Stimulated activated naive CD4-positive, alpha-beta T cell (primary cell): ENCODE results near the gene SH3TC1.

Experiments used
- DNase-seq, 6 experiments: peaks; one replicate each; lab custom pipeline; 2025; lab: John Stamatoyannopoulos, UW

The SH3TC1 gene

GRCh38 chr4:8228319-8229250 lies 29.5 kb downstream of the SH3TC1 start:
- DNase-seq, result peak; percentile 47 to 83 (median 62)

GRCh38 chr4:8229331-8229975 lies 30.4 kb downstream of the SH3TC1 start:
- DNase-seq, result no peak

- no peak for DNase-seq
Measured at GRCh38 chr4:8230033-8230432, 30.9 kb downstream of the SH3TC1 start.

- DNase-seq, result no peak
Measured at GRCh38 chr4:8230891-8231290, 31.8 kb downstream of the SH3TC1 start.

- no peak for DNase-seq
Measured at GRCh38 chr4:8231551-8232049, 32.5 kb downstream of the SH3TC1 start.

- DNase-seq, result no peak
Measured at GRCh38 chr4:8232748-8233147, 33.7 kb downstream of the SH3TC1 start.

GRCh38 chr4:8233672-8234484 lies 34.8 kb downstream of the SH3TC1 start:
- no peak for DNase-seq

- no peak for DNase-seq
Measured at GRCh38 chr4:8234715-8235114, 35.6 kb downstream of the SH3TC1 start.

- no peak for DNase-seq
Measured at GRCh38 chr4:8235224-8235623, 36.1 kb downstream of the SH3TC1 start.

- no peak for DNase-seq
Measured at GRCh38 chr4:8235686-8236085, 36.6 kb downstream of the SH3TC1 start.

GRCh38 chr4:8236106-8236919 lies 37.2 kb downstream of the SH3TC1 start:
- DNase-seq, result no peak

GRCh38 chr4:8236920-8237195 lies 37.8 kb downstream of the SH3TC1 start:
- no peak for DNase-seq

GRCh38 chr4:8237256-8237989 lies 38.3 kb downstream of the SH3TC1 start:
- DNase-seq, result no peak

- DNase-seq, result no peak
Measured at GRCh38 chr4:8238036-8238511, 39.0 kb downstream of the SH3TC1 start.

GRCh38 chr4:8238515-8239053 lies 39.5 kb downstream of the SH3TC1 start:
- no peak for DNase-seq

GRCh38 chr4:8239226-8239625 lies 40.1 kb downstream of the SH3TC1 start:
- no peak for DNase-seq

- DNase-seq, result no peak
Measured at GRCh38 chr4:8239661-8240060, 40.6 kb downstream of the SH3TC1 start.

GRCh38 chr4:8240211-8241041 lies 41.3 kb downstream of the SH3TC1 start:
- DNase-seq, result no peak

GRCh38 chr4:8241211-8241779 lies 42.2 kb downstream of the SH3TC1 start:
- no peak for DNase-seq
